DMS114 treated with DMSO at 0.1 percent for 48 hours (cell line): ENCODE data around the gene ROR2.
"Not testable (repeated sequence)": the region's sequence is repeated elsewhere in the genome, so short reads cannot be mapped to it uniquely, and the experiment has no call there.

Source experiments
- DNase-seq: peaks from one replicate; lab custom pipeline; 2025; ENCODE audit not compliant: unreplicated experiment; lab: John Stamatoyannopoulos, UW

Gene ROR2

DNA sequence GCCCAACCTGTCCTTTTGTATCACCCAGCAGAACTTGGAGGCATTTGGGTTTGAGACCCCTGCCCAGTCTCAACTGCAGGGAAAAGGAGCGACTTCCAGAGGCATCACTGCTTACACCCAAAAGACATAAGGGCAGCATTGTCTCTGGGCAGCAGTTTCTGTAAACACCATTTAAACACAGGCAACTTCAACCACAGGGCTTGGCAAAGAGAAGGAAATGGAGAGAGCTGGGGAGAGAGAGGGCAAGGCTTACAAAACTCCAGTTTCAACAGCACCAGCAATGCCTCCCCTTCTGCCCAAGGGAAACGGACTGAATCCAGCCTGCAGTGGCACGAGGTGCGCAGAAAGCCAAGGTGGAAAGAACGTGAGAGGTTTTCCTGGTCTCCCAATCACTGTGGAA, 147.6 kb downstream of the ROR2 start:
- no peak for DNase-seq

DNA sequence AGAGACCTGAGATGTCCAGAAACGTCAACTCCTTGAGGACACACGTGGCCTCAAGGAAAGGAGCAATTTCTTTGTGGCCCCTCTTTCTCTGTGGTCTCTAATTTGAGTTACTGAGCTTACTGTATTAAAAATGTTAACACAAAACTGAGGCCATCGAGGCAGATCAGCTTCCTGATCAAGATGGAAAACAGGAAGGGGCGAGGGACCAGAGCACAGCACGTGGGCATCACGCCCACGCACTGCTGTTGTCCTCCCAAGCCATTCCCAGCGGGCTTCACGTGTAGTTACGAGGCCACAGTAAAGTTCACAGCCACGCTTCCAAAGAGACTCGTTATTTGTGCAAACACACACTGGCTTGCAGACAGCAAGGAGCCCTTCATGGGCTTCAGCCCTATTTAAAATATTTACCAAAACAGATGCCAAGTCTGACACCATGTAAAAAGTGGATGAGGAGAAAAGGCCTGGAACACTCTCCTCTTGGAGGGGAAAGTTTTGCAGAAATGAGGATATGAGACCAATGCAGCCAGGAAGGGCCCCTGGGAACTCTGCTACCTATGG, 149.5 kb downstream of the ROR2 start:
- no peak for DNase-seq

DNA sequence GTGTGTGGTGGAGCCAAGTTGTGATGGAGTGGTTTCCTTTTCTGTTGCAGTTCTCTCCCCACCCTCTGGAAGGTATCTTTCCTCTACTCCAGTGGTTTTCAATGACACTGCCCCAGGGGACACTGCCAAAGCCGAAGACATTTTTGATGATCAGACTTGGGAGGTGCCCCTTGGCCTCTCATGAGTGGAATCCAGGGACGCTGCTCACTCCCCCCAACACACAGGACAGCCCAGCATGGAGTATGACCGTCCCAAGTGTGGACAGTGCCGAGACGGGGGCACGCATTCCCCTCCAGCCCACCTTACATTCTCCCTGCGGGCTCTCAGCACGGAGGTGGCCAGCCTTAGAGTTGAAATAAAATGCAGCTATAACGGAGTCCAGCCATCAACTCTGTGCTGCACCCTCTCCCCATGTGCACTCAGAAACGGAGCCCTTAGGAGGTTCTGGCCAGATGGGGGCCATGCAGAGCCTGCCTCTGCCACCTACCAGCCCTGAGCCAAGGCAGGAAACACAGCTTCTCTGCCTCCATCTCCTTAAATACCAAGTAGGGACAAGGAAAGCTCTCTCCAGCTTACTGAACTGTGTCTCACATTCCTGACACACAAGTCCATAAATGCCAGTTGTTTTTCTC, 150.8 kb downstream of the ROR2 start:
- DNase-seq = no peak

GRCh38 chr9:91798273-91799112, 151.5 kb downstream of the ROR2 start:
- not testable (repeated sequence) for DNase-seq

DNA sequence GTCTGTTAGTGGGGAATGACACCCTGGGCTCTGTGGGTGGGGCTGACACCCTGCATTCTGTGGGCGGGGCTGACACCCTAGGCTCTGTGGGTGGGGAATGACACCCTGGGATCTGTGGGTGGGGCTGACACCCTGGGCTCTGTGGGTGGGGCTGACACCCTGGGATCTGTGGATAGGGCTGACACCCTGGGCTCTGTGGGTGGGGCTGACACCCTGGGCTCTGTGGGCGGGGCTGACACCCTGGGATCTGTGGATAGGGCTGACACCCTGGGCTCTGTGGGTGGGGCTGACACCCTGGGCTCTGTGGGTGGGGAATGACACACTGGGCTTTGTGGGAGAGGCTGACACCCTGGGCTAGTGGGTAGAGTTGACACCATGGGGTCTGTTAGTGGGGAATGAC, 152.5 kb downstream of the ROR2 start:
- DNase-seq = not testable (repeated sequence)

DNA sequence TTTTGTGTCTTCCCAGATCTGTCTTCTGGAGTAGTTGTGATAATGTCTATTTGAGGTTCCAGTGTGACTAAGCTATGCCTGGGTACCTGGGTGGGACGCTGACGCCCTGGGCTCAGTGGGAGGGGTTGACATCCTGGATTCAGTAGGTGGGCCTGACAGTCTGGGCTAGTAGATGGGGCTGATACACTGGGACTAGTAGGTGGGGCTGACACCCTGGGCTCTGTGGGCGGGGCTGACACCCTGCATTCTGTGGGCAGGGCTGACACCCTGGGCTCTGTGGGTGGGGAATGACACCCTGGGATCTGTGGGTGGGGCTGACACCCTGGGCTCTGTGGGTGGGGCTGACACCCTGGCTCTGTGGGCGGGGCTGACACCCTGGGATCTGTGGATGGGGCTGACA, 153.5 kb downstream of the ROR2 start:
- not testable (repeated sequence) for DNase-seq

- no peak for DNase-seq
Measured at GRCh38 chr9:91795598-91796241, 154.3 kb downstream of the ROR2 start.

DNA sequence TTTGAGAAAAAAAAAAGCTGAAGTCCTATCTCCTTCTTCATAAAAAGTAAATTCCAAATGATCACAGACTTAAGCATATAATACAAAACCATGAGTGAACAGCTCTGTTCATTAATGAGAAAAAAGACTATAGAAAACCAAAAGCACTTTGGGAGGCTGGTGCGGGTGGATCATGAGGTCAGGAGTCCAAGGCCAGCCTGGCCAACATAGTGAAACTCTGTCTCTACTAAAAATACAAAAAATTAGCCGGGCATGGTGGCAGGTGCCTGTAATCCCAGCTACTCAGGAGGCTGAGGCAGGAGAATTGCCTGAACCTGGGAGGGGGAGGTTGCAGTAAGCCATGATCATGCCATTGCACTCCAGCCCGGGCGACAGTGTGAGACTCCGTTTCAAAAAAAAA, 156.7 kb downstream of the ROR2 start:
- DNase-seq = not testable (repeated sequence)

DNA sequence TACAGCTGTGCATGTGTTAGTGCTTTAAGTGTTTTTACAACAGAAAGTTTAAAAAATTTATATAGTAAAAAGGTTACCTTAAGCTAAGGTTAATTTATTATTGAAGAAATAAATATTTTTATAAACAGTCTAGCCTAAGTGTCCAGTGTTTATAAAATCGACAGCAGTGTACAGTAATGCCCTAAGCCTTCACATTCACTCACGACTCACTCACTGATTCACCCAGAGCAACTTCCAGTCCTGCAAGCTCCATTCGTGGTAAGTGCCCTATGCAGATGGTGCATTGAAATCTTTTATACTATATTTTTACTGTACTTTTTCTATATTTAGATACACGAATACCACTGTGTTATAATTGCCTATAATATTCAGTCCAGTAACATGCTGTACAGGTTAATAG, 159.1 kb downstream of the ROR2 start:
- no peak for DNase-seq

DNA sequence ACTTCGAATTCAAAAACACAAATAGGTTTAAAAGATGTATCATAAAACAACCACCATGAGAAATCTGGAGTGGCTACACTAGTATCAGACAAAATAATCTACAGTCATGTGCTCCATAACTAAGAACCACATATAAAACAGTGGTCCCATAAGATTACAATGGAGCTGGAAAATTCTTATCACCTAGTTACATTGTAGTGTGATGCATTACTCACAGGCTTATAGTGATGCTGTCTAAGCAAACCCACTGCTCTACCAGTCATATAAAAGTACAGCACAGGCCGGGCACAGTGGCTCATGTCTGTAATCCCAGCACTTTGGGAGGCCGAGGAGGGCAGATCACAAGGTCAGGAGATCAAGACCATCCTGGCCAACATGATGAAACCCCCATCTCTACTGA, 160.1 kb downstream of the ROR2 start:
- no peak for DNase-seq

GRCh38 chr9:91787931-91788330, 162.1 kb downstream of the ROR2 start:
- DNase-seq = no peak

- DNase-seq = no peak
Measured at GRCh38 chr9:91786132-91786896, 163.7 kb downstream of the ROR2 start.

- DNase-seq = no peak
Measured at GRCh38 chr9:91785447-91785842, 164.6 kb downstream of the ROR2 start.

- no peak for DNase-seq
Measured at GRCh38 chr9:91784673-91785446, 165.2 kb downstream of the ROR2 start.

GRCh38 chr9:91783876-91784672, 166.0 kb downstream of the ROR2 start:
- no peak for DNase-seq

GRCh38 chr9:91783411-91783810, 166.6 kb downstream of the ROR2 start:
- DNase-seq = no peak

DNA sequence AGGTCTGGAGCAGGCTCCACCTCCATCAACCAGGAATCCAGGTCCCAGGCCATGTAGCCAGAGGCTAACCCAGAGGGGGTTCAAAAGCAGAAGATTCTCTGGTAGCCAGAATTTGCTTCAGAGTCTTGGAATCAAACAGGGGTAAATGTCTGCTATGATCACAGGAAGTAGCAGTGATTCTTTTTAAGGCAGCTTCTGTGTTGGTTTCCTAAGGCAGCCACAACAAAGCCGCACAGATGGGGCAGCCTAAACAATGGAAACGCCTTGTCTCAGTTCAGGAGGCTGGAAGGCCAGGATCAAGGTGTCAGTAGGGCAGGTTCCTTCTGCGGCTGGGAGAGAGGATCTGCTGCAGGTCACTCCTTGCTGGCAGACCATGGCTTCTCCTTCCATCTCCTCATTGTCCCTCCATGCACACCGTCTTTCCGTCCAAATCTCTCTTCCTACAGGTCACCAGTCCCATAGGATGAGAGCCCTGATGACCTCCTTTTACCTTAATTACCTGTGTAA, 167.3 kb downstream of the ROR2 start:
- no peak for DNase-seq

- DNase-seq = no peak
Measured at GRCh38 chr9:91781906-91782305, 168.1 kb downstream of the ROR2 start.

GRCh38 chr9:91781116-91781515, 168.9 kb downstream of the ROR2 start:
- no peak for DNase-seq
